A549 (cell line): ENCODE measurements around the gene NRXN3.

Experiments
- CBX2 ChIP-seq: fragments of 200-600 bp; sonication (generic); IDR thresholded peaks from 2 replicates; pipeline ENCODE4 v1.6.1; 2016; ENCODE audit warnings: low read depth, mild to moderate bottlenecking, borderline replicate concordance
- RAD21 ChIP-seq, 2 experiments: fragments of >200 bp in 1 of 2; sonication (Bioruptor Twin) in 1 of 2; formaldehyde crosslinking in 1 of 2; IDR thresholded peaks in 1 of 2; conservative IDR thresholded peaks in 1 of 2; 2 replicates in 1 of 2; 3 replicates in 1 of 2; pipeline ENCODE4 v1.6.1; 2012 to 2018; ENCODE audit warnings: inconsistent platforms in 1 of 2
- RCOR1 ChIP-seq: fragments of 150-350 bp; IDR thresholded peaks from 2 replicates; pipeline ENCODE4 v1.6.1; 2014; ENCODE audit warnings: antibody characterized with exemption, low read length, low read depth

DNA sequence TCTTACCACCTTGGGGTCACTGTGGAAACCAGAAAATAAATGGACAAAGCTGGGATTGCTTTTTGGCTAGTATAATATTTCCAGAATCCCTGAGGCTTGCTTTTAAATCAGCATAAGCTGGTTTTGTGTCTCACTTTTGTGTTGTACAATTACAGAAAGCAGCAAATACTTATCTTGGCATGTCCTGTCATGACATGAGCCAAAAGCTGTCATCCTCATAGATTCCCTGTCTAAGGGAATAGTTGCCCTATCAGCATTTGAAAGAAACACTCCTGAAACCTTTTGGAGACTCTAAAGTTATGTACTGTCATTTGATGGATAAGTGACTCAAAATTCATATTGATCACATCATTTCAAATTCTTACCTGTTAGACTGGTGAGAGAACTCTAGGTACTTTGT, 987.2 kb downstream of the NRXN3 start:
- TF ChIP-seq RCOR1 (no peak), CBX2 (no peak), RAD21 (conservative IDR thresholded peaks at IDR 0.05 in 1 of 2, IDR thresholded peaks at IDR 0.05 in 1 of 2) (no peak)
